H54 (cell line): ENCODE measurements around the gene MIEF2.
A peak's percentile ranks its signal among the peaks of the same experiment; 100 is the strongest.

Experiments used
- DNase-seq: peaks from one replicate; pipeline ENCODE4 v3.0.0; 2011; ENCODE audit warnings: low spot score, mixed read lengths; ENCODE audit not compliant: insufficient read length
- FAIRE-seq: peaks from 3 replicates; lab custom pipeline; 2011; peaks lifted over from hg19 to GRCh38; lab: Jason Lieb, UNC
- POLR2A ChIP-seq: IDR thresholded peaks from 2 replicates; pipeline ENCODE4 v1.6.1; 2011; ENCODE audit warnings: low read depth, mild to moderate bottlenecking, low read length

The MIEF2 gene

DNA sequence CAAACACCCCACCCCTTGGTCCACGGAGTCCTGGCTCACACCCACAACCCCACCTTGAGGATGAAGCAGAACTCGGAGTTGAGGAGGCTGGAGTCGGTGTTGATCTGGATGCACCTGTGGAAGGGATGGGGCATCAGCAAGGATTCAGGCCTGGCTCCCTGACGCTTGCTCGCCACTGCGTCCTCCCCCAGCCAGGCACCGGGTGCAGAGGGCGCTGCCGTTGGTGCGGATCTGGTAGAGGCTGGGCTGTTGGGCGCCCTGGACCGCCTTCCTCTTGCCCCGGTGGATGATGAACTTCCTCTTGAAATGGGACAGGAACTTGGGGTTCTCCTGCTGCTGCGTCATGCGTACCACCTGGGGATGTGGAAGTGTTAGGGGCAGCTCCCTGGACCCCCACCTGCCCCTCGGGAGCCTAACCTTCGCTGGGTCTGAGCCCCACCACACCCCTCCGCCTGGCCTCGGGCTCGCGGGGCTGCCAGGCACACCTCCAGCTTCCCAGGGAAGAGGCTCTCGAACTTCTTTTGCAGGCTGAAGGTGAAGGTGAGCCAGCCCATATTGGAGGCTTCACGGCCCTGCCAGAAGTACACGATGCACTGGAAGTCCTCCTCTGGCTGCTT lies 14.2 kb upstream of the MIEF2 start:
- TF ChIP-seq POLR2A = no peak
- DNase-seq (no peak), FAIRE-seq (no peak)

DNA sequence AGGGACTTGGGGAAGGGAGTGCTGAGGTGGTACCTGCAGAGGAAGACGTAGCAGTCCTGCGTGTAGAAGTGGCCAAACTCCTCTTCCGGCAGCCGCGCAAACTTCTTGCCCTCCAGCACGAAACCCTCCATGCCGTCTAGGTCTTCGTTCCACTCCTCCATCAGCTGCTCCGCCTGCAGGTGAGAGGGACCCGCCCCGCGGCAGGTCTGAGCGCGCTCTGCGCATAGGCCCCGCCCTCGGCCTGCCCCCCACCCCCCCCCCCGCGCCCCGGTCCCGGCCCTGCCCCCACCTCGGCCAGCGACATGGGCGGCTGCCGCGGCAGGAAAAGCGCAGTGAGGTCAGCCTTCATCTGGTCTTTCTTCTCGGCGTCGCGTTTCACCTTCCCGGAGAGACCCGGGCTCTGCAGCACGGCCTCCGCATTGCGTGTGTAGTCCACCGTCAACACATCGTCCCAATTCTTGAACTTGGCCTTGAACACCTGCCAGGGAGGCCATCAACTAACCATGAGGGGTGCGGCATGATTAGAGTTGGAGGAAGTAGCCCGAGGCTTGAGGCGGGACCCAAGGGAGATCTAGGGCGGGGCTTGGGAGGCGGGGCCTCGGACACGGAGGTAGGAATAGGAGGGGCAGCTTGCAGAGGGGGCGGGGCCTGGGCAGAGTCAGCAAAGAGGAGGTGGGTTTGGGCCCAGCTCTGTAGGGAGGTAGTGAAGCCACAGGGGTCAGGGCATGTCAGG lies 13.4 kb upstream of the MIEF2 start:
- DNase-seq = peak; percentile 83
- TF ChIP-seq POLR2A = no peak
- FAIRE-seq = no peak

DNA sequence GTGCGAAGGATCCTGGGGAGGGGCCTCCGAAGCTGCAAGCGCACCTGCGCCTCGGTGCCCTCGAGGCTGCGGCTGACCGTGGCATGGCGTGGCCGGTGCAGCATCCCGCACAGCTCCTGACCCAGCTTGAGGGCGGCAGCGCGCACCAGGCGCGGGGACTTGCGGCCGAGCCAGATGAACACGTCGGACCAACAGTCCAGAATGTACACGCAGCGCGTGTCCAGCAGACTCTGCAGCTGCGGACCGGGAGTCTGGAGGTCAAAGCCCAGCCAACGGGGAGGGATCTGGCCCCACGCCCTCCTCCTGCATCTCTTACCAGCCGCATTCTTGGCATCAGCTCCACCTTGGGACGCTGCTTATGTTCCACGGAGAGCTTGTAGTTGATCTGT lies 12.9 kb upstream of the MIEF2 start:
- no peak for DNase-seq
- no peak for TF ChIP-seq POLR2A
- no peak for FAIRE-seq

DNA sequence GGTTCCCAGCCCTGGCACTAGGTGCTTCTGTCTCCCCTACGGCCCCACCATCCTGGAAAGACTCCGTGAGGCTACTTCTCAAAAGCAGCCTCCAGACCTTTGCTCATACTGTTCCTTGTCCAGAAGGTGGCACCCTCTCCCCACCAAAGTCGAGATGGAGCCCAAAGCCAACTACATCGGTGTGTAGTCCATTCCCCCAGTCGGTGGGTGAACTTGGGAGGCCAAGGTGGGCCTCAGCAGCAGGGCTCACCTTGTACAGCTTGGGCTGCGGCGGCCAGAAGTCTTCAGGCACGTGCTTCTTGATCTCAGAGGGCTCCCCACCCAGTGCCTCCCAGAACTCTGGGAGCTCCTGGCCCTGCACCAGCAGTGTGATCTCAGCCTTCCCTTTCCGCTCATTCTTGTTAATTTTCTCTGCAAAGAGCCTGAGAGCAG lies 12.1 kb upstream of the MIEF2 start:
- TF ChIP-seq POLR2A = no peak
- FAIRE-seq (no peak), DNase-seq (peak; percentile 99)

DNA sequence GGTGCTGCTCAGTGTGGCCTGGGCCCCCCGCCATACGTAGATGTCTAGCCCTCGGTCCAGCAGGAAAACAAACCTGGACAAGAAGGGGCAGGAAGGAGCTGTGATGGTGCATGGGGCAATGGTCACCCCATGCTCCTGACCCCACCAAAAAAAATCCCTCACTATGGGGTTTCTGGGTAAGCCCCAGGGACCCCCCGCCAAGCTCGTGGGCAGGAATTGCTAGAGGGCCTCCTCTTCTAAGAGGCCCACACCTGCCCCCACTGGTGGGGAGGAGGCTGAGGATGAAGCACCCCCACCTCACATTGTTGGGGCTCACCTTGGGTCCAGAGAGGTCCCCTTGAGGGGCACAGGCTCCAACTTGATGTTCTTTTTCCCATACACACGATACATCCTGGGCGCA lies 11.7 kb upstream of the MIEF2 start:
- TF ChIP-seq POLR2A = no peak
- no peak for FAIRE-seq
- DNase-seq = no peak

DNA sequence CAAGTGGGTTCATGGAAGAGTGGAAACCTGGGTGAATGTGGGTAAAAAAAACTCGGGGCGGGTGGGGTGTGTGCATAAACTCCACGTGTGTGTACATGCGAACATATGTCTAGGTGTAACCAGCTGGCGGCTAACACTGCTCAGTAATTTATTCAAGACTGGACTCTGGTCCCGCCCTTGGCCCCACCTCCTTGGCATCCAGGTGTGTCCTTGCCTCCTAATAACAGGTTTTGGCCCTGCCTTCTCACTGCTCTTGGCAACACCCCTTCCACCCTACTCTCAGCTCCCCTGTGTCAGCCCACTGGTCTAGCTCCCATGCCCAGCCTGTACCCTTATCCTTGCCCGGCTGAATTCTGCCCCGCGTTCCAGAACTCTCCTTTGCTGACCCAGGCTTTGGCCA lies 10.2 kb upstream of the MIEF2 start:
- FAIRE-seq (no peak), DNase-seq (no peak)
- TF ChIP-seq POLR2A = no peak

DNA sequence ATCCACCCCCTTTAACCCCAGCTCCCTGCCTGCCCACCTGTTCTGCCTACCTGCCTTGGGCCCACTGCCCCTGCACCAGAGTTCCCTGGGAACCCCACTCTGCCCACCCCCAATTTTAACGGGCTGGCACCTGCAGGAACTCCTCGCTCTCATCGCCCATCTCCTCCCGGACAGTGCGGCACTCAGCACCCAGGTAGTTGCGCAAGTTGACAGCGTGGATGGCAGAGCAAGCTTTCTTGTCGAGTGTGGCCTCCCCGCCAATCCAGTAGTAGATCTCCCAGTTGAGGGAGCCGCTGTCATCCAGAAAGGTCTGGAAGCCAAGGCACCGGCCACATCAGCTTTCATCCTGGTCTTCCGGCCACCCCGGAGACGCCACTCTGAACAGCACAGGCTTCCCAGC lies 9.8 kb upstream of the MIEF2 start:
- DNase-seq (no peak), FAIRE-seq (no peak)
- TF ChIP-seq POLR2A = no peak

DNA sequence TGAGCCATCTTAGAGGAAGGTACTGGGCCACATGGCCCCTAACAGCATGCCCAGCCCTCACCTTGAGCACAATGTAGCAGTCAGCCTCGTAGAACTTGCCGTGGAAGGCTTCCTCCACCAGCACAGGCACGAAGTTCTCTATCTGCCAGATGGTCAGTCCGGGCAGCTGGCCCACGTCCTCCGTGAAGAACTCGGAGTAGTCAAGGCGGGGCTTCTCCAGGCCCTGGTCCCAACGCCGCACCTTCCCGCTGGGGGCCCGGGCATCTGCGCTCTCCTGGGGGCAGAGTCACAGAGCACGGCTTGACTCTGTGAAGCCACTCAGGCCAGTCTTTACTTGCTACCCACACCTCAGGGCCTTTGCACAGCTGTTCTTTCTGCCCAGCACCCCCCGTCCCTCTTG lies 9.3 kb upstream of the MIEF2 start:
- no peak for DNase-seq
- no peak for FAIRE-seq
- TF ChIP-seq POLR2A = no peak

DNA sequence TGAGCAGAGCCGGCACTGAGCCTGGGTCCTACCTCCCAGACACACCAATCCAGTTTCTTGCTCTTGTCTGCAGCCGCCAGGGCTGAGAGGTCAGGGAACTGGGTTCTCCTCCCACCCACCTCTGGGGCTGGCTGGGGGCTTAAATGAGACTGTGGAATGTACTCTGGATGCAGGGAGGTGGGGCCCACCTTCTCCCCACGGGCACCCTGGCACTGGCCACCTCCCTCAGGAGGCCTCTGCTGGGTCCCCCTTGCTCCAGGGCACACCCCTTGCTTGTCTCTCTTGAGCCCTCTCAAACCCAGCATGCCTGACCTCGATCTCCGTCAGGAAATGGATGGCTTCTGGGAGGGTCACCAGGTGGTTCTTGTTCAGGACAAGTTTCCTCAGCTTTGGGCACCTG lies 8.3 kb upstream of the MIEF2 start:
- FAIRE-seq (no peak), DNase-seq (no peak)
- TF ChIP-seq POLR2A = no peak

DNA sequence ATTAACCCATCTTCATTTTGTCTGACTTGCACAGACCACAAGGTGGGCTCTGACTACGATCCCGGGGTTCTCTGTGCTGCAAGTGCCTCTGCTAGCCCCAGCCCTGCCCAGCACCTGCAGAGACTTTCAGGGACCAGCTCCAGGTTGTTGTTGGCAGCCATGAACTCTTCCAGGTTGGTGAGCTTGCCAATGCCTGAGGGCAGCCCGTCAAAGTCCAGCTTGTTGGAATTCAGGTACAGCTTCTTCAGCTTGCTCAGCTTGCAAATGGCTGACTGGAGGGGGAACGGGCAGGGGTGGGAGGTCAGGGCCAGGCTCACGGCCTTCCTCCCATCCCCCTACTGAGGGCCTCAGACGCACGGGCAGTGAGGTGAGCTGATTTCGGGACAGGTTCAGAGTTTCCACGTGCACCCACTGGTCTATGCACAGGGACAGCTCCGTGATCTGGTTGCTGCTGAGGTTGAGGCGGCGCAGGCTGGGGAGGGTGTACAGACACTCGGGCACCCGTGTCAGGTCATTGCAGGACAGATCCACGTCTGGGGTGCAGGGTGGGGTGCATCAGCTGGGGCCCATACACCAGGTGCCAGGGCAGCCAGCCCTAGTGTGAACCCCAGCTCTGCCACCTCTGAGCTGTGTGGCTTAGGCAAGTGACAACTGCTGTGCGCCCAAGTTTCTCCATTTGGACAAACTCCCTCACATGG lies 7.1 kb upstream of the MIEF2 start:
- DNase-seq (no peak), FAIRE-seq (no peak)
- no peak for TF ChIP-seq POLR2A

DNA sequence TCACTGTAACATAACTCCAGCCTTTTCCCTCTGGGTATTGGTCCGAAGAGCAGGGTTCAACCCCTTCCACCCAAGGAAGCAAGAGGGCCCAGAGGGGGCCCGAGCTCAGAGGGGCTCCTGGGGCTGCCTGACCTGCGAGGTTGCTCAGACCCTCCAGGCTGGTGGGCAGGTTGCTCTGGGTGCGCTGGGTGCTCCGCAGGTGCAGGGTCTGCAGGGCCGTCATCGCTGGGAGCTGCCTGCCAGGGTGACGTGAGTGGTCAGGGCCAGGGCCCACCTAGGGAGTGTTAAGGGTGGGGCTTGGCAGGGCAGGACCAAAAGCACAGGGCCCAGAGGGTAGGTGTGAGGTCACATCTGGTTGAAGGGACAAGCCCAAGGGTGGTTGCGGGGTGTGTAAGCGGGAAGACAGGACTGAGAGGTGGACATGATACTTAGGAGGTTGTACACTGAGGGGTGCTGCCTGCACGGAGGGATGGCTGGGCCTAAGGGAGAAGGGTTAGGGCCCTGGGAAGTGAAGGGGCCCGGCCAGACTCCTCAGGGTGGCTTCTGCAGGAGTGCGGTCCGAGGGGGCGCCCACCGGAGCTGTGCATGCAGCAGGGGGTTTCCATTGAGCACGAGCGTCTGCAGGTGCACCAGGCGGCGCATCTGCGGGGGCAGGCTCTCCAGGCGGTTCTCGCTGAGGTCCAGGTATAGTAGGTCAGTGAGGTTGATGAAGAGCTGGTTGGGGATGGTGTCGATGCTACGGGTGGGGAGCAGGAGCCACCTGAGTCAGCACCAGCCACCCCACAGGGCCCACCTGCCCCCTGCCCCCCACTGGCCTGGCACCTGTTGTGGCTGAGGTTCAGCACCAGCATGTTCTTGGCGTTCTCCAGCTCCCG lies 6.3 kb upstream of the MIEF2 start:
- FAIRE-seq (no peak), DNase-seq (no peak)
- no peak for TF ChIP-seq POLR2A

DNA sequence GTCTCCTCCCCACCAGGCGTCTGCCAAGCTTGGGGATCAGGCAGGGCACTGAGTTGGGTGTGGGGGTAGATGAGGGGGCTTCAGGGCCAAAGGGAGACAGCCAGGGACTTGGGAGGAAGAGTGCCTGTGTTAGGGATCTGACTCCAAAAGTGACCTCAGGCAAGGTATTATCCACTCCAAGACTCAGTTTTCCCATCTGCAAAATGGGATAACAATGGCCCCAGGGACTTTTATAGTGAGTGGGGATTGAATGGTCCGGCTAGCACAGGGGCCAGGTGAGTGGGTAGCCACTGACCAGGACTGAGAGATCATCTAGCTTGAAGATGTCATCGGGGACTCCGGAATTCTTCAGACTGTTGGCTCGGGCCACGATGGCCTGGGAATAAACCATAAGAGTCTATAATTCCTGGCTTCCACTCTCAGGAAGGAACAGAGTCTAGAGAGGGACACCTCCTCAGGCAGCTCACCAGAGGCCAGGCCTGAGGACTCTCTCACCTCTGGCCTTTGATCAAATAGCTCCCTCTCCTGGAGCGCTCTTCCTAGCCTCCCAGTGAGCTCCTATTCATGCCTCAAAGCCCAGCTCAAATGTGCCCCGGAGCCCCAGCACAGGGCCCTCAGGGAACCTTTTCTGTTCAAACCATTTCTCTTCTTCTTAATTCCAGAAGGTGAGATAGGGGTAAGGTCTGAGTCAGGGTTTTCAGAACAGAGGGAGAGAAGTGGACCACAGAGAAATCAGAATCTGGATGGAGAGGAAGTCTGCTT lies 5.4 kb upstream of the MIEF2 start:
- FAIRE-seq = no peak
- TF ChIP-seq POLR2A = no peak
- no peak for DNase-seq

DNA sequence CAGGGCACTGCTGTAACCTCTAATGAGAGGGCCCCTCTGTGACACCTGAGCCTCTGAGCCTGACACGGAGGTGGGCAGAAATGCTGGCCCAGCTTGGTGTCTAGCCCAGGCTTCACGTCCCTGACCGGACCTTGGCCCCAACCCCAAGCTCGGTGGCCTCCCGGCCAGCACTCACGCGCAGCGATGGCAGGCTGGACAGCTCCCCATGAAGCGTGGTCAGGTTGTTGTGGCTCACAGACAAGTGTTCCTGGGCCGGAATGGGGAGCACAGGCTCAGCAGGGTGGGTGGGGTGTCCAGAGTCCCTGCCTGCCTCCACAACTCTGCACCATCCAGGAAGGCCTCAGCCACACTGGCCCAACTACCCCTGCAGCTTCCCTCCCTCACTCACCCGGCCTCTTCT lies 4.1 kb upstream of the MIEF2 start:
- FAIRE-seq = no peak
- TF ChIP-seq POLR2A = no peak
- DNase-seq = no peak
